Subcutaneous adipose tissue (tissue), 4 donors: ENCODE data around the gene ZNF140. TPM values are rescaled to one million over a fixed set of nuclear protein-coding genes. Genes with fewer than 3 reads are reported as not detected.

ENCODE experiments used
- CTCF ChIP-seq: fragments of 450-650 bp; IDR thresholded peaks from one replicate; pipeline ENCODE4 v1.5.1; 2016; ENCODE audit warnings: low read depth, mild to moderate bottlenecking, control low read depth, antibody characterized with exemption, moderate library complexity
- total RNA-seq, 4 donors: library from RNA; depleted of rRNA; stranded (reverse); fragments of >200 nt; gene quantifications; one replicate each; pipeline ENCODE4 v1.1.0, GENCODE V29; 2016

Gene ZNF140
- total RNA-seq, 4 donors from 2014 or later, result 9.9 to 13.4 (median 11.4) TPM

- TF ChIP-seq CTCF, result no peak
Observed at GRCh38 chr12:133106253-133106652, 25.5 kb downstream of the ZNF140 start.

GRCh38 chr12:133107121-133107520 lies 26.4 kb downstream of the ZNF140 start:
- TF ChIP-seq CTCF, result no peak

GRCh38 chr12:133108150-133108549 lies 27.4 kb downstream of the ZNF140 start:
- no peak for TF ChIP-seq CTCF

GRCh38 chr12:133120385-133121191 lies 39.9 kb downstream of the ZNF140 start:
- TF ChIP-seq CTCF, result no peak

- TF ChIP-seq CTCF, result no peak
Observed at GRCh38 chr12:133124674-133125073, 44.0 kb downstream of the ZNF140 start.

- no peak for TF ChIP-seq CTCF
Observed at GRCh38 chr12:133129368-133130037, 48.8 kb downstream of the ZNF140 start.

- no peak for TF ChIP-seq CTCF
Observed at GRCh38 chr12:133130038-133130807, 49.5 kb downstream of the ZNF140 start, which contains the start of the genes ZNF10 and ZNF891. ZNF10 (plus strand) TSS chr12:133130627; CDS start chr12:133144493, 13,866 bp downstream. ZNF891 (minus strand) TSS chr12:133130274; CDS start chr12:133121918, 8,356 bp downstream.
